ENCODE results near the gene OR5T1.

GRCh38 chr11:56251954-56252353, 22.0 kb upstream of the OR5T1 start, which contains the start of gene OR5T3:
- TF ChIP-seq CTCF (conservative IDR thresholded peaks at IDR 0.05 in 1 of 2, IDR thresholded peaks at IDR 0.05 in 1 of 2; ENCODE audit: low read depth in 1 of 2, low read length in 2 of 2) (no peak), EZH2 (IDR thresholded peaks at IDR 0.05; ENCODE audit: low read length, missing control alignments) (no peak)

Measured in fibroblast of lung (primary cell).